A673 (cell line): ENCODE data around the gene PTPN22. TPM values are rescaled to one million over a fixed set of nuclear protein-coding genes. Genes with fewer than 3 reads are reported as not detected.

Experiments
- BruUV-seq: library from RNA; stranded (reverse); fragments of 400-500 nt; replicated peaks from 2 replicates; lab custom pipeline; 2021; lab: Mats Ljungman, UMichigan
- CTCF ChIA-PET: fragments of 300-600 bp; sonication (Branson Sonifier 250); formaldehyde crosslinking; loops from one replicate; lab custom pipeline; 2022; ENCODE audit warnings: antibody characterized with exemption; lab: Charles Lee
- POLR2A ChIA-PET: fragments of 300-600 bp; sonication (Branson Sonifier 250); formaldehyde crosslinking; loops from one replicate; lab custom pipeline; 2022; ENCODE audit warnings: antibody characterized with exemption; ENCODE audit not compliant: low non-redundant PET; lab: Charles Lee
- DNase-seq: peaks from one replicate; pipeline ENCODE4 v3.0.0-alpha.2; 2015; ENCODE audit warnings: low spot score
- H3K27ac ChIP-seq: fragments of 200-600 bp; sonication (generic); 2 replicates; pipeline ENCODE4 v1.5.1; 2016; ENCODE audit warnings: mixed run types, low read depth, mild to moderate bottlenecking, mixed read lengths, antibody characterized with exemption, low read length; ENCODE audit not compliant: poor library complexity, severe bottlenecking
- H3K27me3 ChIP-seq: fragments of 200-600 bp; sonication (generic); replicated peaks from 2 replicates; pipeline ENCODE4 v1.6.1; 2017; ENCODE audit warnings: mixed run types, low read depth, mild to moderate bottlenecking, mixed read lengths, antibody characterized with exemption, low read length; ENCODE audit not compliant: insufficient read depth, poor library complexity
- H3K36me3 ChIP-seq: fragments of 200-600 bp; sonication (generic); 2 replicates; pipeline ENCODE4 v1.6.1; 2016; ENCODE audit warnings: mixed run types, mild to moderate bottlenecking, mixed read lengths, antibody characterized with exemption, low read length; ENCODE audit not compliant: insufficient read depth, poor library complexity, severe bottlenecking
- H3K4me1 ChIP-seq: fragments of 200-600 bp; sonication (generic); 2 replicates; pipeline ENCODE4 v1.6.1; 2017; ENCODE audit warnings: mixed run types, mild to moderate bottlenecking, mixed read lengths, antibody characterized with exemption, low read length; ENCODE audit not compliant: insufficient read depth, poor library complexity, severe bottlenecking
- H3K4me3 ChIP-seq: fragments of 200-600 bp; sonication (generic); 2 replicates; pipeline ENCODE4 v1.5.1; 2016; ENCODE audit warnings: low read depth, mixed run types, mild to moderate bottlenecking, mixed read lengths, low read length; ENCODE audit not compliant: poor library complexity, severe bottlenecking
- H3K9me3 ChIP-seq: fragments of 200-600 bp; sonication (generic); 2 replicates; pipeline ENCODE4 v1.6.1; 2016; ENCODE audit warnings: mixed run types, low read depth, mild to moderate bottlenecking, mixed read lengths, antibody characterized with exemption, low read length; ENCODE audit not compliant: poor library complexity, severe bottlenecking
- EZH2 ChIP-seq: fragments of 200-600 bp; sonication (generic); IDR thresholded peaks from 2 replicates; pipeline ENCODE4 v1.6.1; 2017; ENCODE audit warnings: borderline replicate concordance, low read depth, mild to moderate bottlenecking, mixed read lengths, antibody characterized with exemption, low read length; ENCODE audit not compliant: poor library complexity, severe bottlenecking
- intact Hi-C: fragments of 100-400 bp; cut with micrococcal nuclease; formaldehyde crosslinking; loops from one replicate; pipeline ENCODE4 v1.10.0; 2022; ENCODE audit not compliant: unreplicated experiment
- total RNA-seq: library from RNA; stranded (reverse); gene quantifications from 2 replicates; pipeline ENCODE4 v1.2.3, GENCODE V29; 2021
- TF ChIP-seq, protein P1 (sequence below): fragments of 300-800, 200-600 bp; sonication (generic); conservative IDR thresholded peaks from 2 replicates; pipeline ENCODE4 v1.5.1; 2017; ENCODE audit warnings: low read depth, mild to moderate bottlenecking, antibody characterized with exemption, low read length, moderate library complexity, mixed read lengths

Gene PTPN22
- total RNA-seq, 1 experiment from 2014 or later = 0.26 TPM

DNA sequence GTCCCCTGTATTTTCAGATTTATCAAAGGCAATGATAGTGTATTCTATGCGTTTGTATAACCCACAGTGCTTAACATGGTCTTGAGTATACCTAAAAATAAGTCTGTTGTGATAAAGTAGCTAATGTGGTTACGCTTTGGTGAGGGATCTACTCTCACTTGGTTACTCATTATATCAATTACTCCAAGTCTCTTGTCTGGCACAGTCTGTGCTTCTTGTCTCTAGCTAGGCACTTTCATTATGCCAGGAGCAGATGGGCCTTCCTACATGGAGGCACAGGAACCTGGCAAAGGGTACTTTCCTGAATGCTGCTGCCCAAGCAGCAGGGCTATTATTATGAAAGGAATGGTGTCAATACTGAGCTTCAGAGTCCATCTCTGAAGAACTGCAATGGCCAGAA lies 4.2 kb upstream of the PTPN22 start:
- Histone ChIP-seq H3K4me3 (no peak overlapping the region), H3K27ac (no peak overlapping the region), H3K36me3 (no peaks in the 10 kb centered on the region), H3K4me1 (no peaks in the 10 kb centered on the region), H3K9me3 (no peaks in the 10 kb centered on the region), H3K27me3 (no peaks in the 10 kb centered on the region)
- ChIA-PET CTCF (no interaction called here), POLR2A (no interaction called here)
- TF ChIP-seq, protein P1, sequence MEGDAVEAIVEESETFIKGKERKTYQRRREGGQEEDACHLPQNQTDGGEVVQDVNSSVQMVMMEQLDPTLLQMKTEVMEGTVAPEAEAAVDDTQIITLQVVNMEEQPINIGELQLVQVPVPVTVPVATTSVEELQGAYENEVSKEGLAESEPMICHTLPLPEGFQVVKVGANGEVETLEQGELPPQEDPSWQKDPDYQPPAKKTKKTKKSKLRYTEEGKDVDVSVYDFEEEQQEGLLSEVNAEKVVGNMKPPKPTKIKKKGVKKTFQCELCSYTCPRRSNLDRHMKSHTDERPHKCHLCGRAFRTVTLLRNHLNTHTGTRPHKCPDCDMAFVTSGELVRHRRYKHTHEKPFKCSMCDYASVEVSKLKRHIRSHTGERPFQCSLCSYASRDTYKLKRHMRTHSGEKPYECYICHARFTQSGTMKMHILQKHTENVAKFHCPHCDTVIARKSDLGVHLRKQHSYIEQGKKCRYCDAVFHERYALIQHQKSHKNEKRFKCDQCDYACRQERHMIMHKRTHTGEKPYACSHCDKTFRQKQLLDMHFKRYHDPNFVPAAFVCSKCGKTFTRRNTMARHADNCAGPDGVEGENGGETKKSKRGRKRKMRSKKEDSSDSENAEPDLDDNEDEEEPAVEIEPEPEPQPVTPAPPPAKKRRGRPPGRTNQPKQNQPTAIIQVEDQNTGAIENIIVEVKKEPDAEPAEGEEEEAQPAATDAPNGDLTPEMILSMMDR = no peak
- TF ChIP-seq EZH2 = no peak
- no TSS peak for BruUV-seq
- intact Hi-C loops = no loop called here
- no peak for DNase-seq

DNA sequence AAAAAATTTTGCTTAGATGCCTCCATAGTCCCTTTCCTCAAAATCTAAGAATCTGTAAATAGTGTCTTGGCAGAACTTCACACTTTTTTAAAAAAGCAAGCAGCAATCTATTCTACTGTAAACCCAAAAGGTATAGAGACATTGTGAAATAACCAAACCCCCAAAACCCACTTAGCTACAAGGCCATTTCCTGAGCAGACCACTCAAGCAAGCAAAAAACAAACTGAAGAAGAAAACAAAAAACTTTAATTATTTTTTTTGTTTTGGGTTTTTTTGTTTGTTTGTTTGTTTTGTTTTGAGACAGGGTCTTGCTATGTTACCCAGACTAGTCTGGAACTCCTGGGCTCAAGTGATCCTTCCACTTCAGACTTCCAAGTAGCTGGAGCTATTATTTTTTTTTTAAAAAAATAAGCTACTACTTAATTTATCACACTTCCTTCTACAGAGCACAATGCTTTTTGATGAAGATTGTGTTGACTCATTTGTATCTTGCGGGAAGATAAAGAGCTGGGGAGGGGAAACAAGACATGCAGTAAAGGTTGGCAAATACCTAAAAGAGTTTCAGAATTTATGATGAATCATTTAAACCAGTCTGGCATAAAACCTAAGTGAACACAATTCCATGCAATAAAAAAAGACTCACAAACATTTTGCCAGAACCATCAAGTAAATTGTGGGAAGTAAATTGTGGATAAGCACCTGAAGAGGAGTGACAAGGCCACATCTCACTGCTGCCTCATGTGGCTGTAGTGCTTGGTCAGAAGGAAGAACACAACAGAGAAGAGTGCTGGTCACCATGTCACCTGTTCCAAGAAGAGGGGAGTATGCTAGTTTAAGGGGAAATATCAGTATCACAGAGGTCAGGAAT lies 2.7 kb upstream of the PTPN22 start:
- TF ChIP-seq, protein P1 = peak; percentile 32; the same call in 1 of the 2 replicates
- no peak for TF ChIP-seq EZH2
- H3K27me3 ChIP-seq = no peaks in the 10 kb centered on the region
- CTCF ChIA-PET = no interaction called here
- no peaks in the 10 kb centered on the region for H3K9me3 ChIP-seq
- DNase-seq = no peak
- H3K4me3 ChIP-seq = no peak overlapping the region
- no peak overlapping the region for H3K27ac ChIP-seq
- POLR2A ChIA-PET = no interaction called here
- no TSS peak for BruUV-seq
- intact Hi-C loops = no loop called here
- no peaks in the 10 kb centered on the region for H3K36me3 ChIP-seq
- H3K4me1 ChIP-seq = no peaks in the 10 kb centered on the region

DNA sequence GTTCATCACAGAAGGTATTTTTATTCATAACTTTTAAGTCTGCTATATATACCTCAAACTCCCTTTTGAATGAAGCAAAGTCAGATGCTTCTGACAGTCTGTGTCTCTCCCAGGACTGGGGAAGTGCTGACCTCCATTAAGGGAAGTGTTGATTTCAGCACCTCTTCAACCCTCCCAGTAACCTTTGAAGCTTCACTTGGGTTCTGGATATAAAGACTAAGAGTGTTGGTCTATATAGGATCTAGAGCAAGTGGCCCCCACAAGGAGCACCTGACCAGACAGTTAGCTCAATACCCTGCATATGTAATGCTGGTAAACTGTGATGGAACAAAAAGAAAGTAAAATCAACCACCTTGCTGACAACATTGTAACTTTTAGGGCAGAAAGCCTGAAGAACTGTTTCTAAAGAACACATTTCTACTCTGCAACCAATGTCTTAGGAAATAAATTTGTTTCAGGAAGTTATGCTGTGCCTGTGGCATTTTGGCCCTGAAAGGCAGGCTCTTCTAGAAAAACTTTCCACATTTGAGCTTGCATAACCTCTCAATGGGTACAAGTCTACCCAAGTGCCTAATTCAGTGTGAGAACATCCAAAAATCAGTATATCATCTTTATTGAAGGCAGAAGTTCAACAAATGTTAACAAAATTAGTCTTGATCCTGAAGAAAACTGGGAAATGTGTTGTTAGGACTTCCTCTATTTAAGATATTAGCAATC lies 865 bp upstream of the PTPN22 start:
- H3K36me3 ChIP-seq = no peaks in the 10 kb centered on the region
- CTCF ChIA-PET = no interaction called here
- H3K4me1 ChIP-seq = no peaks in the 10 kb centered on the region
- no peaks in the 10 kb centered on the region for H3K27me3 ChIP-seq
- no peaks in the 10 kb centered on the region for H3K9me3 ChIP-seq
- TF ChIP-seq, protein P1 = no peak
- no peak for TF ChIP-seq EZH2
- POLR2A ChIA-PET = interaction anchor here (0.7 kb wide), 1 partner anchor 1153 kb away, joined by 3 read pairs; no protein-coding TSS in a partner anchor
- no peak for DNase-seq
- intact Hi-C loops = no loop called here
- no peak overlapping the region for H3K4me3 ChIP-seq
- no peak overlapping the region for H3K27ac ChIP-seq
- BruUV-seq = no TSS peak
